Loucy (cell line): ENCODE data around the gene LAMA4.

Experiments
- EZH2phosphoT487 ChIP-seq: fragments of 200-600 bp; IDR thresholded peaks from 2 replicates; pipeline ENCODE4 v1.6.1; 2018; ENCODE audit warnings: antibody characterized with exemption, mild to moderate bottlenecking, moderate library complexity, borderline replicate concordance
- TF ChIP-seq, protein P1 (sequence below): fragments of 200-600 bp; sonication (generic); conservative IDR thresholded peaks from 2 replicates; pipeline ENCODE4 v1.5.1; 2014; ENCODE audit warnings: mild to moderate bottlenecking, antibody characterized with exemption, low read length

DNA sequence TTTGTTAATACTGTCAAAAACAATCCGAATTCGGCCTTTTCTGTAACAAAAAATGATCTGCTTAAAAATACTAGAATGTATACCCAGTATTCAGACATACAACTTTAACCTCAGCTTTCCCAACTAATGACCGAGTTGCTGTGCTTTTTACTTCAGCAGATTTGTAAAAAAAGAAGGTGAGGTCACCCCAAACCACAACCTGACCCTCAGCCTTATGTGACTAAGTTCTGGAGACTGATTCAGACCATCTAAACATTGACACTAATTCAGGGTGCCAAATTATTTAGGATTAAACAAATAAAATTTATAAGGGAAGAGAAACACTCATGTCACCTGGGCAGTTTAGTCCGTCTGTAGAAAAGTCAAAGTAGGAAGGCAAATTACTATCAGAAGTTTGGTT, 192.8 kb downstream of the LAMA4 start:
- TF ChIP-seq, protein P1, sequence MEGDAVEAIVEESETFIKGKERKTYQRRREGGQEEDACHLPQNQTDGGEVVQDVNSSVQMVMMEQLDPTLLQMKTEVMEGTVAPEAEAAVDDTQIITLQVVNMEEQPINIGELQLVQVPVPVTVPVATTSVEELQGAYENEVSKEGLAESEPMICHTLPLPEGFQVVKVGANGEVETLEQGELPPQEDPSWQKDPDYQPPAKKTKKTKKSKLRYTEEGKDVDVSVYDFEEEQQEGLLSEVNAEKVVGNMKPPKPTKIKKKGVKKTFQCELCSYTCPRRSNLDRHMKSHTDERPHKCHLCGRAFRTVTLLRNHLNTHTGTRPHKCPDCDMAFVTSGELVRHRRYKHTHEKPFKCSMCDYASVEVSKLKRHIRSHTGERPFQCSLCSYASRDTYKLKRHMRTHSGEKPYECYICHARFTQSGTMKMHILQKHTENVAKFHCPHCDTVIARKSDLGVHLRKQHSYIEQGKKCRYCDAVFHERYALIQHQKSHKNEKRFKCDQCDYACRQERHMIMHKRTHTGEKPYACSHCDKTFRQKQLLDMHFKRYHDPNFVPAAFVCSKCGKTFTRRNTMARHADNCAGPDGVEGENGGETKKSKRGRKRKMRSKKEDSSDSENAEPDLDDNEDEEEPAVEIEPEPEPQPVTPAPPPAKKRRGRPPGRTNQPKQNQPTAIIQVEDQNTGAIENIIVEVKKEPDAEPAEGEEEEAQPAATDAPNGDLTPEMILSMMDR, result no peak
- no peak for TF ChIP-seq EZH2phosphoT487
